ENCODE measurements around the gene DSCAM.

DSCAM gene

DNA sequence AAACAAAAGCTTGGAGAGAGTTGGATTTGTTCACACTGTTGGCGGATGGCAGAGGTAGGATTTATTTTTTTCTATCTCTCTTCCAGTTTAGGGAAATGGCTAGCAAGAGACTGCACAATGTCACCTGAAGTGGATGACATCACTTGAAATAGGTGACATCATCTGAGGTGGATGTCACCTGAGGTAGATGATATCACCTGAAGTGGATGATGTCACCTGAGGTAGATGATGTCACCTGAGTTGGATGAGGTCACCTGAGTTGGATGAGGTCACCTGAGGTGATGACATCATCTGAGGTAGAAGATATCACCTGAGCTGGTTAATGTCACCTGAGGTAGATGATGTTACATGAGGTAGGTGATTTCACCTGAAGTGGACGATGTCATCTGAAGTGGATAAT lies 413.4 kb downstream of the DSCAM start:
- DNase-seq, result no peak

DNA sequence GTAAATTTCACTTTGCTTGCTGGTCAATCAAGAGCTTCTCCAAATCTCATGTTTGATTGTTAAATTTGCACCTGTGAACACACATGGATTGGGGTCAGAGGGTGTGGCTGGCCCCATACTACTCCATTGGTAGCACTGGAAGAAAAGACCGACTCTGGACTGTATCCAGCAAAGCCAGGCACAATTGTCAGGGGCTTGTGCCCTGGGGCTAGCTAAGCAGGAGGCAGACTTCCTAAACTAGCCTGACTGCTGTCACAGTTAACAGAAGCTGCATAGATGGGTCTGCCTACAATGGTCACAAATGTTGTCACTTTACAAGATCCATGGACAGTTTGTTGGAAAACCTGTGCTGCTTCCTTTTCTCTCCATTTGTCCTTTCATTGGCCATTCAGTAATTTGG lies 421.0 kb downstream of the DSCAM start:
- no peak for DNase-seq

DNA sequence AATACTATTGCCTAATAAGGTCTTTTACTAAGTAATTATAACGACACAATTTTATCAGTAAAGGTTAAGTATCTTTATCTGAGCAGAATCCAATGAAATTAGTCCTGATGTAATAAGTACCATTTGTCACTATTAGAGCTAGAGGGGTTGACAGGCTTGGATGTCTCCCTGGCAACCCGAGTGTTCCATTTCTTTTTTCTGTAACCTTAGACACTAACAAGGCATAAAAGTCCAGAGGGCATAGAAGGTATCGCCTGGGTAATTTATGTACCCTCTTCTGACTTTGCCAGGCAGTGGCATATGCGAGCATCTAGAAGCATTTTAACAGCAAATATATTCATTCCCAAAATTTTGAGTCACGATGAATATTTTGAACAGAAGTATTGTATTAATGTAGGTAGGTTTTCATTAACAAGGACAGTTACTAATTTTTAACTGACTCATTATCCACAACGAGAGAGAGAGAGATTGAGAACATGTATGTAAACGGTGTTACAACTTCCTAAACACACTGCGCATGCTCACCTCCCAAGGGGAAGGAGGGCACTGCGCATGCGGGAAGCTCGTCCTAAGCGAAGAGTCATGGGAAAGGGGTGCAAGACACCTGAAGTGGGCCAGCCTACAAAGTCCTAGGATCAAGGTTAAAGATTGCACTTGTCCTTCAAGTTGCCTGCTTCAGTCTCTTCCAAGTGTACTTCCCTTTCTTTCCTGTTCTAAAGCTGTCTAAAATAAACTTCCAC lies 423.9 kb downstream of the DSCAM start:
- DNase-seq, result no peak

DNA sequence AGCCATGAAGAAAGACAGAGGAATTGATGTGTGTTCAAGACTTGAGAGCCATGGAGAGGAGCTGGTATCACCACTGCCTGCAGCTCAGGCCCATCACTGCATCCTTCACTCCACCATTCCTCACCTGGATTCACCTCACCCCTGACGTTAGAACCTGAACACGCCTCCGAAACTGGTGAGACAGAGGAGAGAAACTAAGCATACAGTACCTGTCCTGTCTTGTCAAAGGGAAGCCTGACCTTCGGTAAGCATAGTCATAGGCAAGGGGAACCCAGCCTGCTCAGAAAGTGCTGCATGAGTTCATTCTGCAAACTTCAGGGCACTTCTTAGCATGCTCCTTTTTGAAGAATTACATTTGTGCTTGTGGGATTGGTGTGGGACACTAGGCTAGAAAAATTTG lies 425.8 kb downstream of the DSCAM start:
- no peak for DNase-seq

DNA sequence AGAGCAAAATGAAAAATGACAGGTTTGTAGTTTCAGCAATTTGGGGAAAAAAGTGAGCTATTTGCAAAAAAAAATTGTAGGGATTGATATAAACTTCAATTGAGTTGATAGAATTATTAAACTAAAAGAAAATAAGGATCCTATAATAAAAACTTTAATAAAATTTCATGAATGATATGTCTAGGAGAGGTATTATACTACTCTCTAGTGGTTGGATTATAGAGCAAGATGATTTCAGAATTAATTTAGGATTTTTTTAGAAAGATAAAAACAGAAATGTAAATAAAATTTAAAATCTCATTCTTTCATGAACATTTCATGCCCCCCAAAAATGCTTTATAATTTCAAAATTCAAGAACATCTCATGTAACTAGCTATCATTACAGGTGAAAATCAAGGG lies 430.4 kb downstream of the DSCAM start:
- no peak for DNase-seq

DNA sequence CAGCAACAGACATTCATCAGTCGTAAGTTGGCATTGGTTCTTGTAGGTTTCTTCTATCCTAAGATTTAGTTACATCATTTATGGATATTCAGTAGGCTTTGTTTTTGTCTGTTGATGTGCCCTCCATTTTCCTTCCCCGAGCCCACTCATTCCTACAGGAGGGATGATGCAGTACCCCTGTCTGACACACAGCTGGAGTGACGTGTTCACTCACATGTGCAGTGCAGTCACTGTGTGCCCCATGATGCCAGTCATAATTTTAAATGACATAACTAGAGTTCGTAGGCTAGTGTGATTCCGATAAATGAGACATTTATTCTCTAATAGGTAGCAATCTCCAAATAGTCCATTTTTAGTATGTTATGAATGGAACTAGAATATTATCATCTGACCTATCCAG lies 438.4 kb downstream of the DSCAM start:
- no peak for DNase-seq

DNA sequence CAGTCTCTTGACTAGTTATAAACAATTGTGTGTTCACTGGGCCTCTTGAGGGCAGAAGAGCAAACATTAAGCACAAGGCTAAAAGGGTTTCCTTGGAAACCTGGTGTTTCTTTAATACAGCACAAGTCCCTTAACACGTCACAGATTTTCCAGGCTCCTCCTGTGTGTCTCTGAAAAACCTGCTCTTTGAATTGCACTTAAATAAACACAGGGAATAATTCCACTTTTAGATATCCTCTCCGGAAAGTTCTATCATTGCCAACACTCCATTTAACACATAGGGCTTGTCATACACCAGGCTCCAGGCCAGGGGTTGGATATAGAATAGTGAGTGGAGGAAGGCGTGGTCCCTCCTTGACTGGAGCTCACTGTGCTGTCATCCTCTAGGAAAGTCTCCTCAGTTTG lies 442.6 kb downstream of the DSCAM start:
- DNase-seq, result no peak

DNA sequence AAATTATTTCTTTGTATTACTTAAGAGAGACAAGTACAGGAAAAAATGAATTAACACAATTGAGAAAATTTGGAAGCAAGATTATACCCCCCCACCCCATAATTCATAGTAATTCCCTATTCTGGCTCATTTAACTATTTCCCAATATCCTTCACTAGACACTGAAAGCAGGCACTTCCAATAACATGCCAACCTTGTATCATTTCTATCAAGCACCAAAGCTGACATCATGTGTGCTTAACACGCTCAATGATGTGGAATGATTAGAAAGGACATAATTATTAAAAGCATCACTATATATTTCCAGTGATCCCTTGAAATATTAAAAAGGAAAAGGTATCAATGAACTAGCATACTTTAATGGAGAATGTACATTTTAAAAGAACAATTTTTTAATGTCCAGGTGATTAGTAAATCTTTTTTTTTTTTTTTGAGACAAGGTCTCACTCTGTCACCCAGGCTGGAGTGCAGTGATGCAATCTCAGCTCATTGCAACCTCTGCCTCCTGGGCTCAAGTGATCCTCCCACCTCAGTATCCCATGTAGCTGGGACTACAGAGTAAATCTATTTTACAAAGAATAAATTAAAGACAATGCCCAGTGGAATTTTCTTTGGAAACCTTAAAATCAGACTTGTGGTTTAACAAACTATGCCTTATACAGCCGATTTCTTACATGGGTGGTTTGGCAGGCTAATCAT lies 443.9 kb downstream of the DSCAM start:
- no peak for DNase-seq

DNA sequence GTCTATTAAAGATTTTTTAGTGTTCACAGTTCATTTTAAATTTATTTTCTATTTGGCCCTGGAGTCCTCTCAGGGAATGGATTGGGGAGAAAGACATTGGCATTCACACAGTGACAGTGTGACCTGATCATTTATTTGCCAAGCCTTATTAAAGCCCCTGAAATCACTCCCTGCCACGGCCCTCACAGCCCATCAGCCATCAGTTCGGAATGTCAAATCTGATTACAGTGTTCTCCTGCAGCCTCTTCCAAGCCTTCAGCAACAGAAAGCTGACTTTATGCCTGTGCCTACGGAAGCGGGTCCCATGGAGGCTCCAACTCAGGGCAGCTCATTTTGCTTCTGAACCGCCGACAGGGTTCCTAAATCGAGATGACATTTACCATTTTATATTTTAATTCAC lies 451.2 kb downstream of the DSCAM start:
- DNase-seq, result no peak

DNA sequence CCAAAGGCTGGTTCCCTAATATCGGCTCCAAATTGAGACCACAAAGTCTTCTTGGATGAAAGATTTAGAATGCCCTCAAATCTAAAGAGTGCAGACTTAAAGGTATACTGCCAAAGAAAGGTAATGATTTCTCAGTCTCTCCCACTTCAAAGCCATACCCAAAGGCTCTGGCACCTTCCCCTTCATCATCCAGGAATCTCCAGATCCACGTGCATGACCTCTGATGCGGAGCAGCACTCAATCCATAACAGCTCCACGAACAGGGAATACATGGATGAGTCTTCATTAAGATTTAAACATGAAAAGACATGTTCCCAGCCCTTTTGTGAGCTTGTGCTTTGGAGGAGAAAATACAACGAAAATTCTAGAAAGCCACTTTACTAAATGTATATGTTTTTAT lies 453.9 kb downstream of the DSCAM start:
- DNase-seq, result no peak

DNA sequence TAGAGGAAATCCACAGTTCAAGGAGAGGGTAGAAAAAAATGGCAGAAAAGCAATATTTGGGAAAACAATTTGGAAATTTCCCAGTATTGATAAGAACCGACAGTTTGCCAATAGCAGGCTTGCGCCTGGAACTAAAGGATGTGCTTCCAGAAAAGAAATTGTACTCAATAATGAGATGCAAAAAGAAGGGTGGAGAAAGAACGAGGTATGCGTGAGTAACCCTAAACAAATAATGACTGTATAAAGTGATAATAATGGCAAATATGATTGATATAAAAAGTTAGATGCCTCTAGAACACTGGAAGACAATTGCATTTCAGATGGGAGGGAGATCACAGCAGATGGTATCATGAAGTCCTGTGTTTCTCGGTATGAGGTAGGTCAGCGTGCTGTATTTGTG lies 458.9 kb downstream of the DSCAM start:
- DNase-seq, result no peak

DNA sequence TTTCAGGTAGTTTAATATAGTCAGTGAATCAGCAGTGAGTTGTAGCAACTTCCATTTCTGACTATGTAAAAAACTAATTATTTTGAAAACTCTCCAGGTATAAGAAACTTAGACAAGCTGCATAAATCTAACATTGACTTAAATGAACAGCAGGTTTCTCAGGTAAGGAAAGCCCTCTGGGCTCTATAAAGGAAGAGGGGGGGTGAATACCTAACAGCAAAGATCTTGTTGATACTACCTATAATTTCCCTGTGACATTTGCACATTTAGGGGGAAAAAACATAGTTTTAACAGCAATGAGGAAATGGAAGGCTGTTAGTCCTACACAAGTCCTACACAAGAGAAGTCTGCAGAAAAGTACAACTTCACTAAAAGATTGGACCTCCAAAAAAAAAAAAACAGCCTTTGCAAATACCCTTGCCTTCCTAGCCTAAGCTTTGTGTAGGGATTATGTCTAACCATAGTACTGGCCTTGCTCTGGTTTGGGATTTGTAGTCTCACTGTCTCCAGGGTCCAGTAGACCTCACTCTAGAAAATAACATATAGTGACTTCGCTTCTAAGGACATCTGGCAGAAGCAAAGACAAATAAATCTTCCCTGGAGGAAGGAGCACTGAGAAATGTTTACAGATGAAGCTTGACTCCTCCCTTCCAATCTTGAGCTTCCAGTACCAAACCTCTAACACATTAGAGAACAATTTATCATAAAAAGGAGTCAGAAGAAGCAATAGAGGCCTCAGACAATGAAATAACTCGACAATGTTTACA lies 459.8 kb downstream of the DSCAM start:
- no peak for DNase-seq

DNA sequence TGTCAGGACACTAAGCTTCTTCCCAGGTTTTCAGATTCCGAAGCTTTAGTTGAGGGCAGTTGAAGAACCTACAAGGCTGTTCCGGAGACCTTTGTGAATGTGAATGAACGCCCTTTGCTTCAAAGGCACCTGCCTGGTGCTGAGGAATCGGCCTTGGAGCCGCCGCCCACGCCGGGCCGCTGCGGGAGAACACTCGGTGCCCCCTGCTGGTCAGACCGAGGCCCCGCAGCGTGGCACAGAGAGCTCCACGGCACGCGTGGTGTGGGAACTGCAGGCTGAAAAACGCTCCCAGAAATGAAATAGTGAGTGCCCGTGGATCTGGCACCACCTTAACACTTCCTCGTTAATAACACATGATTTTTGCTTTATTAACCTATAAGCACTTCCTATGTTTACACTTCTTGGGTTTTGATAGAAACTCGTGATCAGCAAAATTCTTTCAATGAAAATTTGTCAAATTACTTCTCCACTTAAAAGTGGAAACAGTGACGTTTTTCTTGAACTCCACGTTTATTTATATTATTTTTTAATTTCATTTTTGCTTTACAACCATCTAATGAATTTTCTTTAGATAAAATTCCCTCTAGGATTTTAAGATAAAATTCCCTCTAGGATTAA lies 460.6 kb downstream of the DSCAM start:
- no peak for DNase-seq

DNA sequence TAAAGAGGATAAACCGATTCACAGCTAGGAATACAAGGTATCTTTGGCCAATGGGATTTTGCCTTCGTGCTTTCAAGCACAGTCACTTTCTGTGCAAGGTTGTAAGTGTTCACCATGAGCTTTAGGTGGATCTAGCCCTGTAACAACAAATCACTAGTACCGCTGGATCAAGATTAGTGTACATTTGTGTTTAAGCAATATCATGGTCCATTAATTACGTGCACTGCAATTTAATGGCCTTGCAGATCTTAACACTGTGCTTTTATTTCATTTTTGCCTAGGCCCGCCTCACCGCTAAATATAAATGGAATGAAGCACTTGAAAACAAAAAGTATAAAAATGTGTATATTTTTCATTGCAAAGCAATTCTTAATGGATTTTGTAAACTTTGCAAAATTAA lies 461.1 kb downstream of the DSCAM start:
- no peak for DNase-seq

DNA sequence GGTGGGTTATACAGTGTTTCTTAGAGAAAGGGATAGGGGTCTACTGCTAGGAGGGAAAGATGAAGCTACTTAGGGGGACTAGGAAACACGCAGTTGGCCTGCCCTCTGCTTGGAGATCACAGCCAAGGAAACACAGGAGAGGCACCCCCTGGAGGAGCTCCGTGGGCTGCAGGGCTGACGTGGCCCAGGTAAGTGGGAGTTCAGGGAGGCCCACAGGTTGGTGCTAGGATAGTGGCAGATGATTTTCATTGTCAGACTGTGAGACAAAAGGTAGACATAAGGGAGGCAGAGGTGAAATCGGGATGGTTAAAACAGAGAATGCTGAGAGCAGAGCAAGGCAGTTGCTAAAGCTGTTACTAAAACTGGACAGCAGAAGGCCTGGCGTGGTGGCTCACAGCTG lies 463.0 kb downstream of the DSCAM start:
- DNase-seq, result no peak

DNA sequence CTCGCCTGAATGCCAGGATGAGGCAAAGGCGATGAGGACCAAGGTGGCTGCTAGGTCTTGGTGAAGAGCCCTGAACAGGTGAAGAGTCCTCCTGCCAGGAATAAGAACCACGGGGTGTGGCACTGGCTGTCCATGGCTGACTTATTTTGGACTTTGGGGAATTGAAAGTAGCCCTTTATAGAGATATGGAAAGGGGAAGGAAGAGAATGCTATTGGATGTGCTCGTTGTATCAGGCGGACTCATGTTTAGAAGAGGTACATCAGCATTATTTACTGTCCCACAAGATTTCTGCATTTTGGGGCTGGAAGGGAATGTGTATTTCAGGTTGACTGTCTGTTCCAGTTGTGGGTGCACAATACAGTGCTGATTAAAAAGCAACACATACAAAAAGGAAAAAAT lies 465.8 kb downstream of the DSCAM start:
- no peak for DNase-seq

DNA sequence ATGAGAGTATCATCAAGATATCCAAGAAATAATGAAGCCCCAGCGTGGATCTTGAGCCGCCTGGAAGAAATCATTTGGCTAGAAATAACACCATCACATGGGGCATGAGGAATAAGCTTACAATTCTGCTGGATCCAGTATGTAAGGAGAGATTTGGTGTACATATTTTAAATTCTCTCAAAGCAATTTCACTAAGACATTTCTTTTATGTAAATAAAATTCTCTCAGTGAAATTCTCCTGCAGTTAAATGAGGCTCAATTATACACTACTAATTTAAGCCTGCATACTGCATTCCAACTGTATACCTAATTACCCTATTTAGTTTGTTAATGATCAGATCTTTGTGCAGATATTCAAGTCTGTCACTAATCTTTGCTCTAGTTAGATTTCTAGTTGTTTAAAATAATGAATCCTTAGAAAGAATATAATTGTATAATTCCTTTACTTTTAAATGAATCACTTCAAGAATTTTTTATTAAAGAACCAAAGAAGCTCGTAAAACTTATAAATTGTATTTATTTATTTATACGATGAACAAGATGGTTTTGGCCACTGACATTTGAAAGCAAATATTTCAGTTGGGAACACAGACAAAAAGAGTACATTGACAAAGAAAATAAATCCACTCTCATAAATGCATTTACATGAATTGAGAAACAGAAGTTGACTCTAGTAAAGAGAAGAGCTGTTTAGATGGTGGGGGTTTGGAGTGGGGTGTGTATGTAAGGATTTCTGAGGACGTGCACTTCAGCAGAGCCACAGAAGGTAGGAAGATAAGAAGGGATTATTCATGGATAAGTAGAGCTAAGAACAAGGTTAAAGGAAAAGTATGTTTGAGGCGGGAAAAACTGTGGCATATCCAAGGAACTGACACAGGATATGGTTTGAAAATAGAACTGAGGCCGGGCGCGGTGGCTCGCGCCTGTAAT lies 466.8 kb downstream of the DSCAM start:
- no peak for DNase-seq

DNA sequence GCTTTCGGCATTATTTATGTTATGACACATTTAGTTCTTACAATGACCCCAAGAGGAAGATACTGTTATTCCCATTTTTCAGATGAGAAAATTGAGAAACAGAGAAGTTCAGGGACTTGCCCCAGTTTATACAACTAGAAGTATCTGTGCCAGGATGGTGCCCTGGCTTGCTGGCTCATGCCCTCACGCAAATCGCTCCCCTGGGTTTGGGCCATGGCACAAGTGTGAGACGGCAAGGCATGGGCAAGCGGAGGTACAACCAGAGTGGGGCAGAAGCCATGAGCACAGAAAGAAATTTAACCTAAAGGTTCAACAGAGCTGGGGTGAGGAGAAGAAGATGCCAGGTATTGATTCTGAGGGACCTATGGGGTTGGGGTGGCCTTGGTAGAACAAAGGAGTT lies 469.8 kb downstream of the DSCAM start:
- DNase-seq, result no peak

DNA sequence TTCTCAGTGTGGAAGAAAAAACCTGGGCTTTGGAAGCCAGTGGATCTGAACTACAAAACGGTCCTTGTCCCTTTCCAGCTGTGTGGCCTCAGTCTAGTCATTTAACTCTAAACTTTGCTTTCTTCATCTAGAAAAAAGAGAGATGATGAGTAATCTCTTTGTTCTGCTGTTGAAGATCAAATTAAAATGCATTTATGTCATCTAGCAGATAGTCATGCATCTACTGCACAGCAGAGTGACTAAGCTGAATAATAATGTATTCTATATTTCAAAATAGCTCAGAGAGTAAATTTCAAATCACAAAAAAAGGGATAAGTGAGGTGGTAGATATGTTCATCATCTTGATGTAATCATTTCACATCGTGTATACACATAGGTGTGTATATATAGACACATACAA lies 473.2 kb downstream of the DSCAM start:
- no peak for DNase-seq

DNA sequence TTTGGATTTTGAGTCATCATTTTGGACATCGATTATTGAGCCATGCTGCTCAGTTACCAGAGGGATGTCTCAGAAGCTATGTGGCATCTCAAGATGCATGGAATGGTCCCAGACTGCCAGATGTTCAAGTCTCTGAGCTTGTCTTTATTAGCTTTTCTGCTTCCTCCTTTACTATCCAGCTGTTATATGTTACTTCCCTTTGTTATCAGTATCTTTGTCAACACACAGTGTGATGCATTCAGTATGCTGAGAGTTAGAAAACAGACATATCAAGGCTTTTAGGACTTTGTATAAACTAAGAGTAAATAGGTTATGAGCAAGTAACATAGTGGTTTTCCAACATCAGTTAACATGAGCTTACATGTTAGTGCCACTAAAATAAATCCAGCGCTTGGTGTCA lies 474.5 kb downstream of the DSCAM start:
- DNase-seq, result no peak

DNA sequence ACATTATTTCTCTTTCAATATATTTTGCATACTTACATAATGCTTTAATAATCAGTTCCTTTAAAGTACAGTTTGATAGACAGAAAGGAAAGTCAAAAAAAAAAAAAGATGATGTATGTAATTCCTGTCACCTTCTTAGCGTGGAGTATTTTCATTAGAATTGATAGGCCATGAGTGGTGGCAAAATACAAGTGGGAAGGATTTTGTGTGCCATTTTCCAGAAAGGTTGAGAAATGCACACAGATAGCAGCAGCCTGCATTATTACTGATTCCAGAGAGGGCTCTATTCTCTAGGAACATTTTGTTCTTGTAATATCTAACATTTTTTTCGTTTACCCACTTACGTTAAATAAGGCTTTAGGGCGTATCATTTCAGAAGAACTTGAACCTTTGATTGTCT lies 475.6 kb downstream of the DSCAM start:
- DNase-seq, result no peak

DNA sequence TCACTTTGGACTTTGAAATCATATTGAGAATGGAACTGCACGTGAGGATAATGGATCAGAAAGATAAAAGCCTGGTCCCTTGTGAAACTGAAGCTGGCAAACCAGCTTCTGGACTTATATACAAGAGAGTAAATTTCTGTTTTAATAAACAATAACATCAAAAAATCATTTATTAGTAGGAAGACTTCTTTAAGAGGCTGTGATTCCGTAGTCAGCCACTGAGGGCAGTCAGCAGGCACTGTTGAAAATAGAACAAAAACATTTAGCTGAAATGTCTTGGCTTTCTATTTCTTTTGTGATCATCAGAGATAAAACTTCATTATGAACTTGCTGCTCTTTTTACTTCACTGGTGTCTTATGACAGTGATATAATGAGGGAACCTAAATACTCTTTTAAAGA lies 490.3 kb downstream of the DSCAM start:
- no peak for DNase-seq

DNA sequence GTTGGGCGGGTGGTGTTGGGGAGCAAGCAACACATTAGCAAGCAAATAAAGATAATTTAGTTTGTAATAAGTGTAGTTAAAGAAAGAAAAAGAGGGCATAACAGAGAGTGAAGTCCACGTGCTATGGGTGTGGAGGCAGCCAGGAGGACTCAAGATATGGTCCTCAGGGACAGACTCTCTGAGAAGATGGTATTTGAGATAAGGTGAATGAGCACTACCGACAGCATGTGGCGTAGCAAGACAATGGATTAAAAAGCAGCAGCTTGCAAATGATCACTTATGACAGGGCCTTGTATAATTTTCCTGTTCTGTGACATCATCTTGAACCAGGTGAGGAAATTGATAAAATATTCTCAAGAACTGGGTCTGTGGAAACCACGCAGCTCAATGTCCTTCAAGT lies 491.9 kb downstream of the DSCAM start:
- no peak for DNase-seq
